Measurements from ENCODE around the gene PSAPL1. TPM values are rescaled to one million over a fixed set of nuclear protein-coding genes. Genes with fewer than 3 reads are reported as not detected.

PSAPL1 gene
- total and polyA plus RNA-seq, 2 of the 8 experiments (the other 6 are each of a cell fraction or from before 2014, with no cell fraction given), result 0.03 TPM; not detected in 1

GRCh38 chr4:7432531-7433375, 2.0 kb downstream of the PSAPL1 start:
- no peak overlapping the region for H2AFZ ChIP-seq (ENCODE audit: low read length)
- 0 out of 2 replicates have a peak overlapping the region, but pooled peaks have one; percentile 27 for H2BK12ac ChIP-seq (ENCODE audit: low read depth, low read length)
- no peak overlapping the region for H2BK20ac ChIP-seq (ENCODE audit: low read length)
- H4K5ac ChIP-seq (ENCODE audit: insufficient read length, low read depth, low read length), result no peak overlapping the region
- no peak overlapping the region for H3K9ac ChIP-seq (replicated peaks in 1 of 4; ENCODE audit: extremely low read depth in 1 of 4, low read depth in 3 of 4, low read length in 3 of 4)
- H2BK15ac ChIP-seq (ENCODE audit: low read length), result no peak overlapping the region
- H3K27me3 ChIP-seq (replicated peaks in 1 of 4; ENCODE audit: control insufficient read depth in 3 of 4, extremely low read depth in 1 of 4, insufficient read depth in 3 of 4, low read length in 3 of 4), result no peaks in the 10 kb centered on the region
- H3K18ac ChIP-seq (ENCODE audit: extremely low read depth, low read length), result peak overlapping the region; percentile 19; the same call in 1 of the 2 replicates
- no peak overlapping the region for H4K8ac ChIP-seq (ENCODE audit: extremely low read depth, insufficient read depth, low read length)
- H3K27ac ChIP-seq (ENCODE audit: low read depth, low read length), result no peak overlapping the region
- WGBS, 2 experiments (ENCODE audit: extremely low coverage in 1 of 2, insufficient coverage in 1 of 2, insufficient read length in 1 of 2, insufficient replicate concordance in 2 of 2, low coverage in 1 of 2, low lambda C conversion rate in 2 of 2, missing lambda C conversion rate in 1 of 2), result 91% methylated on average over 23 of the region's 23 CpGs; no CpG with 5 or more reads in 1 of the 2 experiments
- peaks cover 0 to 24% (median 12%) of the 10 kb centered on the region in 4 experiments; a peak in 4 of 7 replicates for H3K4me1 ChIP-seq (replicated peaks in 1 of 4; ENCODE audit: control insufficient read depth in 3 of 4, insufficient read depth in 4 of 4, low read length in 3 of 4)
- H4K91ac ChIP-seq (replicated peaks; ENCODE audit: insufficient read length, low read length), result no peak overlapping the region
- H3K23ac ChIP-seq (ENCODE audit: insufficient read length), result no peak overlapping the region
- no peak overlapping the region for H2BK120ac ChIP-seq (replicated peaks; ENCODE audit: low read depth, low read length)
- no peak overlapping the region for H2BK5ac ChIP-seq (ENCODE audit: low read depth, low read length)
- no peaks in the 10 kb centered on the region for H3K79me1 ChIP-seq (ENCODE audit: low read depth, low read length)
- no peak overlapping the region for H3K4me2 ChIP-seq (ENCODE audit: insufficient read depth in 1 of 2, low read depth in 2 of 2, low read length in 2 of 2)
- POLR2A ChIA-PET (ENCODE audit: partially characterized antibody), result no interaction called here
- H3K9me3 ChIP-seq (ENCODE audit: insufficient read depth in 2 of 2, low read depth in 1 of 2, low read length in 1 of 2), result no peaks in the 10 kb centered on the region
- no peaks in the 10 kb centered on the region for H4K20me1 ChIP-seq (replicated peaks in 1 of 2; ENCODE audit: control insufficient read depth in 1 of 2, insufficient read depth in 2 of 2, low read length in 2 of 2)
- DNase-seq (ENCODE audit: low read depth in 1 of 2, low spot score in 2 of 2) (no peak), FAIRE-seq (no peak)
- no peaks in the 10 kb centered on the region for H3K23me2 ChIP-seq (ENCODE audit: low read depth, low read length)
- 0 out of 2 replicates have a peak overlapping the region, but pooled peaks have one; percentile 13 for H2AK5ac ChIP-seq (ENCODE audit: low read depth, low read length)
- no peak overlapping the region for H3K4me3 ChIP-seq (ENCODE audit: extremely low read depth in 1 of 4, insufficient read depth in 2 of 4, low read depth in 3 of 4, low read length in 4 of 4)
- CTCF ChIA-PET (ENCODE audit: partially characterized antibody), result interaction anchor here (1.0 to 2.5 kb wide), 4 partner anchors 9 to 29 kb away, joined by 4 to 8 read pairs (median 6); no protein-coding TSS in a partner anchor
- H3K79me2 ChIP-seq (ENCODE audit: control insufficient read depth in 1 of 2, insufficient read depth in 2 of 2, low read length in 2 of 2), result no peaks in the 10 kb centered on the region
- no peak overlapping the region for H3K4ac ChIP-seq (replicated peaks; ENCODE audit: insufficient read length, low read depth, low read length)
- no peaks in the 10 kb centered on the region for H3K36me3 ChIP-seq (ENCODE audit: control insufficient read depth in 2 of 4, insufficient read depth in 4 of 4, low read length in 3 of 4)
- H3K56ac ChIP-seq (replicated peaks; ENCODE audit: insufficient read length, low read depth, low read length), result no peak overlapping the region
- no peak overlapping the region for H3K14ac ChIP-seq (ENCODE audit: insufficient read length)
- TF ChIP-seq FOSL1 (IDR thresholded peaks at IDR 0.05; ENCODE audit: insufficient read depth, low read depth, low read length), result no peak
- no peak for TF ChIP-seq HDAC6 (IDR thresholded peaks at IDR 0.05; ENCODE audit: low read depth, low read length)
- TF ChIP-seq MAX (IDR thresholded peaks at IDR 0.05), result no peak
- no peak for TF ChIP-seq POLR2AphosphoS5 (IDR thresholded peaks at IDR 0.05; ENCODE audit: low read depth, low read length)
- TF ChIP-seq JUN (IDR thresholded peaks at IDR 0.05; ENCODE audit: low read depth, low read length), result no peak
- no peak for TF ChIP-seq EP300 (IDR thresholded peaks at IDR 0.05; ENCODE audit: borderline replicate concordance in 1 of 2, low read depth in 2 of 2, low read length in 2 of 2)
- no peak for TF ChIP-seq SAP30 (IDR thresholded peaks at IDR 0.05; ENCODE audit: insufficient read depth, insufficient replicate concordance, low read length)
- TF ChIP-seq SP4 (IDR thresholded peaks at IDR 0.05; ENCODE audit: low read length), result no peak
- TF ChIP-seq BRCA1 (IDR thresholded peaks at IDR 0.05; ENCODE audit: low read depth, low read length), result no peak
- no peak for TF ChIP-seq RAD21 (IDR thresholded peaks at IDR 0.05 in 1 of 2, conservative IDR thresholded peaks at IDR 0.05 in 1 of 2; ENCODE audit: low read depth in 2 of 2, low read length in 2 of 2)
- no peak for TF ChIP-seq ZNF274 (IDR thresholded peaks at IDR 0.05; ENCODE audit: borderline replicate concordance, extremely low read depth, low read length)

Measured in H1 (cell line).